Neural progenitor cell (in vitro differentiated cells): ENCODE data around the gene EPHB1. TPM values are rescaled to one million over a fixed set of nuclear protein-coding genes. Genes with fewer than 3 reads are reported as not detected.
A peak's percentile ranks its signal among the peaks of the same experiment; 100 is the strongest.

Experiments
- DNase-seq: peaks from one replicate; pipeline ENCODE4 v3.0.0-alpha.2; 2016; ENCODE audit warnings: low spot score
- H2AFZ ChIP-seq: fragments of 200-600 bp; sonication (generic); replicated peaks from 2 replicates; pipeline ENCODE4 v1.6.1; 2016; ENCODE audit warnings: antibody characterized with exemption
- H3F3A ChIP-seq: fragments of 200-600 bp; sonication (generic); 2 replicates; pipeline ENCODE4 v1.6.1; 2016; ENCODE audit warnings: antibody characterized with exemption, low read depth
- H3K27ac ChIP-seq: fragments of 200-600 bp; sonication (generic); 2 replicates; pipeline ENCODE4 v1.5.1; 2016; ENCODE audit warnings: mild to moderate bottlenecking
- H3K27me3 ChIP-seq: fragments of 200-600 bp; sonication (generic); 2 replicates; pipeline ENCODE4 v1.6.1; 2016; ENCODE audit warnings: mild to moderate bottlenecking, moderate library complexity
- H3K36me3 ChIP-seq: fragments of 200-600 bp; sonication (generic); 2 replicates; pipeline ENCODE4 v1.5.1; 2016
- H3K4me1 ChIP-seq: fragments of 200-600 bp; sonication (generic); 2 replicates; pipeline ENCODE4 v1.6.1; 2016; ENCODE audit warnings: mixed run types
- H3K4me2 ChIP-seq: fragments of 200-600 bp; sonication (generic); 2 replicates; pipeline ENCODE4 v1.6.1; 2016
- H3K4me3 ChIP-seq: fragments of 200-600 bp; sonication (generic); 2 replicates; pipeline ENCODE4 v1.5.1; 2016
- H3K79me2 ChIP-seq: fragments of 200-600 bp; sonication (generic); 2 replicates; pipeline ENCODE4 v1.6.1; 2016; ENCODE audit warnings: low read depth
- H3K9ac ChIP-seq: fragments of 200-600 bp; sonication (generic); 2 replicates; pipeline ENCODE4 v1.6.1; 2016
- H3K9me3 ChIP-seq: fragments of 200-600 bp; sonication (generic); 2 replicates; pipeline ENCODE4 v1.5.1; 2016; ENCODE audit warnings: low read depth
- H4K20me1 ChIP-seq: fragments of 200-600 bp; sonication (generic); 2 replicates; pipeline ENCODE4 v1.6.1; 2016; ENCODE audit warnings: low read depth
- H3K27ac Mint-ChIP-seq: 3 replicates; pipeline ENCODE4 v1.8.0; 2021; ENCODE audit warnings: mixed read lengths
- H3K27me3 Mint-ChIP-seq: 2 replicates; pipeline ENCODE4 v1.8.0; 2022; ENCODE audit warnings: low read depth, mild to moderate bottlenecking, inconsistent platforms, moderate library complexity, mixed read lengths; ENCODE audit not compliant: insufficient read depth
- H3K36me3 Mint-ChIP-seq: 3 replicates; pipeline ENCODE4 v1.8.0; 2021; ENCODE audit warnings: mixed read lengths
- H3K4me1 Mint-ChIP-seq: 3 replicates; pipeline ENCODE4 v1.8.0; 2021; ENCODE audit warnings: mixed read lengths
- H3K4me3 Mint-ChIP-seq: 3 replicates; pipeline ENCODE4 v1.8.0; 2021; ENCODE audit warnings: mild to moderate bottlenecking, moderate library complexity, mixed read lengths
- H3K9me3 Mint-ChIP-seq: 3 replicates; pipeline ENCODE4 v1.8.0; 2020; ENCODE audit warnings: mixed read lengths
- CTCF ChIP-seq: fragments of 200-600 bp; sonication (generic); IDR thresholded peaks from 2 replicates; pipeline ENCODE4 v1.5.1; 2017; ENCODE audit warnings: antibody characterized with exemption, mild to moderate bottlenecking
- EZH2 ChIP-seq: fragments of 200-600 bp; sonication (generic); IDR thresholded peaks from 2 replicates; pipeline ENCODE4 v1.6.1; 2017; ENCODE audit warnings: antibody characterized with exemption, mild to moderate bottlenecking, moderate library complexity
- EZH2phosphoT487 ChIP-seq: fragments of 200-600 bp; sonication (generic); IDR thresholded peaks from 2 replicates; pipeline ENCODE4 v1.6.1; 2017; ENCODE audit warnings: antibody characterized with exemption
- total RNA-seq: library from RNA; depleted of rRNA; stranded (reverse); fragments of >200 nt; gene quantifications from 2 replicates; pipeline ENCODE4 v1.2.3, GENCODE V29; 2015; ENCODE audit warnings: low replicate concordance

Gene EPHB1
- total RNA-seq, 1 donor from 2014 or later, result 9.1 TPM

GRCh38 chr3:135161425-135161824, 366.4 kb downstream of the EPHB1 start:
- TF ChIP-seq EZH2, result no peak
- TF ChIP-seq EZH2phosphoT487, result no peak
- TF ChIP-seq CTCF, result no peak
- H3K36me3 Mint-ChIP-seq, result peaks cover 5% of the 10 kb centered on the region
- peaks cover 23% of the 10 kb centered on the region for H3K4me1 Mint-ChIP-seq
- H3K9ac ChIP-seq, result no peak overlapping the region
- no peaks in the 10 kb centered on the region for H3K79me2 ChIP-seq
- H3K36me3 ChIP-seq, result no peaks in the 10 kb centered on the region
- no peaks in the 10 kb centered on the region for H3K9me3 ChIP-seq
- no peak overlapping the region for H2AFZ ChIP-seq
- H3K4me1 ChIP-seq, result peaks cover 23% of the 10 kb centered on the region
- H3K27me3 Mint-ChIP-seq, result peaks cover 2% of the 10 kb centered on the region
- H3K4me2 ChIP-seq, result no peak overlapping the region
- no peak overlapping the region for H3K27ac ChIP-seq
- DNase-seq, result peak; percentile 32
- H4K20me1 ChIP-seq, result no peaks in the 10 kb centered on the region
- H3K9me3 Mint-ChIP-seq, result no peaks in the 10 kb centered on the region
- H3K27me3 ChIP-seq, result no peaks in the 10 kb centered on the region
- no peaks in the 10 kb centered on the region for H3F3A ChIP-seq
- no peak overlapping the region for H3K27ac Mint-ChIP-seq
- H3K4me3 Mint-ChIP-seq, result no peak overlapping the region
- H3K4me3 ChIP-seq, result no peak overlapping the region

- no peak for TF ChIP-seq EZH2
- no peak for TF ChIP-seq CTCF
- TF ChIP-seq EZH2phosphoT487, result no peak
- H3K4me2 ChIP-seq, result no peak overlapping the region
- H3K4me3 Mint-ChIP-seq, result no peak overlapping the region
Measured at GRCh38 chr3:135163701-135164100, 368.6 kb downstream of the EPHB1 start.

GRCh38 chr3:135165260-135165659, 370.2 kb downstream of the EPHB1 start:
- H3K27ac Mint-ChIP-seq, result no peak overlapping the region
- H3F3A ChIP-seq, result no peaks in the 10 kb centered on the region
- no peaks in the 10 kb centered on the region for H4K20me1 ChIP-seq
- H3K36me3 Mint-ChIP-seq, result peaks cover 5% of the 10 kb centered on the region
- no peak overlapping the region for H2AFZ ChIP-seq
- H3K27me3 Mint-ChIP-seq, result peaks cover 5% of the 10 kb centered on the region
- no peaks in the 10 kb centered on the region for H3K36me3 ChIP-seq
- no peaks in the 10 kb centered on the region for H3K79me2 ChIP-seq
- no peaks in the 10 kb centered on the region for H3K27me3 ChIP-seq
- H3K27ac ChIP-seq, result no peak overlapping the region
- H3K4me3 Mint-ChIP-seq, result no peak overlapping the region
- no peak overlapping the region for H3K9ac ChIP-seq
- no peak overlapping the region for H3K4me2 ChIP-seq
- TF ChIP-seq CTCF (no peak), EZH2phosphoT487 (no peak), EZH2 (no peak)
- H3K9me3 ChIP-seq, result no peaks in the 10 kb centered on the region
- DNase-seq, result no peak
- H3K4me1 ChIP-seq, result peaks cover 22% of the 10 kb centered on the region
- H3K4me1 Mint-ChIP-seq, result peaks cover 23% of the 10 kb centered on the region
- H3K4me3 ChIP-seq, result no peak overlapping the region
- no peaks in the 10 kb centered on the region for H3K9me3 Mint-ChIP-seq

More at GRCh38 chr3:135163701-135164100, 368.6 kb downstream of the EPHB1 start:
- DNase-seq, result no peak
- no peaks in the 10 kb centered on the region for H3K79me2 ChIP-seq
- H3F3A ChIP-seq, result no peaks in the 10 kb centered on the region
- no peak overlapping the region for H2AFZ ChIP-seq
- peaks cover 23% of the 10 kb centered on the region for H3K4me1 ChIP-seq
- no peaks in the 10 kb centered on the region for H4K20me1 ChIP-seq
- H3K4me3 ChIP-seq, result no peak overlapping the region
- Mint-ChIP-seq H3K4me1 (peaks cover 30% of the 10 kb centered on the region), H3K27ac (no peak overlapping the region), H3K9me3 (no peaks in the 10 kb centered on the region), H3K36me3 (peaks cover 5% of the 10 kb centered on the region), H3K27me3 (peaks cover 5% of the 10 kb centered on the region)
- H3K27ac ChIP-seq, result no peak overlapping the region
- H3K36me3 ChIP-seq, result no peaks in the 10 kb centered on the region
- no peak overlapping the region for H3K9ac ChIP-seq
- no peaks in the 10 kb centered on the region for H3K9me3 ChIP-seq
- no peaks in the 10 kb centered on the region for H3K27me3 ChIP-seq
